ENCODE measurements around the gene MSI2.

Gene MSI2

GRCh38 chr17:57420734-57421717, 164.7 kb downstream of the MSI2 start:
- DNase-seq: peak; percentile 90 to 98

DNA sequence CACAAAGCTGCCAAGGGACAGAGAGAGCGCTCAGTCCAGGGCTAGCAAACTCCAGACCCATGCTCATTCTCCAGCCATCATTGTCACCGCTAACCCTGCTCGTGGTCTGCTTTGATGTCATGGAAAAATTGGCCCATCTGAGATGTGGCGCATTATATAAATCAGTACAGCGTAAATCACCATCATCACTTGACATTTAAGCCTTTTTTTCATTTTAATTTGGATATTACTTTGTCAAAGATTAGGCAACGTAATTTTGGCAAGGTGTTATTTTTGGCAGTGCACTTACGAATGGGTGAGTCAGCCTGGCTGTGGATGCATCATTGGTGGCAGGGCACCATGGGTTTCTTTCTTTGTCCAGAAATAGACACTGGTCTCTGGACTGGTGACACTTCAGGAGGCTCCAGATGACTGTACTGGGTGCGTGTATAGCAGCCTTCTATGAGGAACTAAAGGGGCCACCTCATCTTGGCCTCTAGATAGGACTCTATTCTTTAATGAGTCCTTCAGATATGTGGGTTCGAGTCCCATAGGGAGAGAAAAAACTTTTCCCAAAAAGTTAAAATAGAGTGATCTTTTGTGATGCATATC, 166.3 kb downstream of the MSI2 start:
- no peak for DNase-seq

DNA sequence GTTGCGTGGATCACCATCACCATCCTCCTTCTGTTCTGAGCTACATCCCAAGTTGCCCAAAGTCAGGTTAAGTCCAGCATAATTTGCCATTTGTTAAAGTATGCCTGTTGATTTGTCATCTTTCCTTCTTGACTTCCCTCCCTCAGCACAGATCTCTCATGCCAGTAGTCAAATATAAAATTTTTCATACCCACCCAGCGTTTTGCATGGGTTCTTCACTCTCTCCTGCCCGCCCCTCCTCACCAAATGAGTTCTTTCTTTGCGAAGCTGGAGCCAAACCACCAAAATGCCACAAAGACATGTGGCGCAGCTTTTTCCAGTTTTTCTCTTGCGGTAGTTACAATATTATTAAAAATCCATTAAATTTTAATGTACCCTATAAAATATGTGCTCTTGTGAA, 167.2 kb downstream of the MSI2 start:
- no peak for DNase-seq

DNA sequence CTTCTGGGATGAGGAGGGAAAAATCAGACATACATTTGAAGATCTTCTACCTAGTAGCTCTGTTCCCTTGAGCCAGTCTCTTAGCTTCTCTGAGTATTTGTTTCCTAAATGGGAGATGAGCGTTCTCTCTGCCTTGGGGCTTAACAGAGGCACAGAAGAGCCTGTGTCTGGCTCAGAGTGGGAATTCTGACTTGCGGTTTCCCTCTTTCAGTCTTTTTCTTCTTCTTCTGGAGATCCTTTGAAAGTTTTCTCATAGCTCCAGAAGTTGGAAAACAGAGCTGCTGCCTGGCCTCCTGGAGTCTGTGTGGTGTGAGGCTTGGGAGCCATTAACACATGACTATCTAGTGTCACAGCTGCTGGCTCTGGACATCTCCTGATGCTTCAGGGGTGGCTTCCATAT, 167.9 kb downstream of the MSI2 start:
- DNase-seq: no peak

GRCh38 chr17:57424777-57425188, 168.5 kb downstream of the MSI2 start:
- no peak for DNase-seq

- DNase-seq: peak; percentile 50 to 91
These were observed 169.1 kb downstream of the MSI2 start for GRCh38 chr17:57425431-57425830.

GRCh38 chr17:57425903-57426880, 169.9 kb downstream of the MSI2 start:
- no peak for DNase-seq

- DNase-seq: no peak
These were observed 173.6 kb downstream of the MSI2 start for GRCh38 chr17:57429966-57430365.

- DNase-seq: no peak
These were observed 175.1 kb downstream of the MSI2 start for GRCh38 chr17:57431415-57431814.

GRCh38 chr17:57432507-57433277, 176.4 kb downstream of the MSI2 start:
- DNase-seq: no peak

- DNase-seq: no peak
These were observed 177.1 kb downstream of the MSI2 start for GRCh38 chr17:57433452-57433851.

DNA sequence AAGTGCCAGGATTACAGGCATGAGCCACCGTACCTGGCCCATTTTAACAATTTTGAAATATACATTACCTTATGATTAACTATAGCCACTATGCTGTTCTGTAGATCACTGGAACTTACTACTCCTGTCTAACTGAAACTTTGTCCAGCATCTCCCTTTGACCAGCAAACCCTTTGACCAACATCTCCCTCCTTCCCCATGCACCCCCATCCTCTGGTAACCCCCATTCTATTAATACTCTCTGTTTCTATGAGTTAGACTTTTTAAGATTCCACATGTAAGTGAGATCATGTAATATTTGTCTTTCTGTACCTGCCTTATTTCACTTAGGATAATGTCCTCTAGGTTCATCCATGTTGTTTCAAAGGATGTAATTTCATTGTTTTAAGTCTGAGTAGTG, 178.0 kb downstream of the MSI2 start:
- DNase-seq: no peak

DNA sequence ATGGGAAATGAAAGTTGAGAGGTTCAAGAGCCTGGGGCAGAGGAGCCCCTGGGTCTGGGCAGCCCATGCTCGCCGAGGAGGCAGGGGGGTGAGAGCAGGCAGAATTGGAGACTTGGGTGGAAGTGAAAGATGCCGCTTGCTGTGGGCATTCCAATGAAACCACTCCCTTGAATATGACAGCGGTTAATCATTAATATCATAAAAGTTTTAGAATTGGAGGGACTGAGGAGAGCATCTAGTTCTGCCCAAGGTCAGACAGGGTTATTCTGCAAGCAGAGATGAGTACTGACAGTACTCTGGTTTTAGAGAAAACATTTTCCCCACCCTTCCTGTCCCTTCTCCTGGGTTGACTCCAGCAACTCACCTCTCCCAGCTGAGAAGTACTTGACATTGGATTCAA, 180.2 kb downstream of the MSI2 start:
- no peak for DNase-seq

- no peak for DNase-seq
These were observed 181.9 kb downstream of the MSI2 start for GRCh38 chr17:57438066-57438731.

DNA sequence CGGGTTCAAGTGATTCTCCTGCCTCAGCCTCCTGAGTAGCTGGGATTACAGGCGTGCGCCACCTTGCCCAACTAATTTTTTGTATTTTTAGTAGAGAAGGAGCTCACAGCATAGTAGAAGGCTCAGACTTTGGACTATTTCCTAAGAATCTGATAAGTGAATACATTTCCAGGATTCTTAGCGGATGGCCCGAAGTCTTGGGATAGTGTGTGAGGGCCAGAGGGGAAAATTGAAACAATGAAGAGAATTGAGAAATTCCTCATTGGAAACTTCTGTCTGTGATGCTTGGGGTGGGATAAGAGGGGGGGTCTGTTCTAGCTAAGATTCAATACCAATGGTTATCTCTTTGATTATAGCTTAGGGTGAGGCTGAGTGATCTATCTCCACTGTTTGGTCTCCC, 183.3 kb downstream of the MSI2 start:
- DNase-seq: no peak

GRCh38 chr17:57440522-57441269, 184.4 kb downstream of the MSI2 start:
- peak; percentile 50 to 60 for DNase-seq

GRCh38 chr17:57441270-57441600, 184.9 kb downstream of the MSI2 start:
- no peak for DNase-seq

DNA sequence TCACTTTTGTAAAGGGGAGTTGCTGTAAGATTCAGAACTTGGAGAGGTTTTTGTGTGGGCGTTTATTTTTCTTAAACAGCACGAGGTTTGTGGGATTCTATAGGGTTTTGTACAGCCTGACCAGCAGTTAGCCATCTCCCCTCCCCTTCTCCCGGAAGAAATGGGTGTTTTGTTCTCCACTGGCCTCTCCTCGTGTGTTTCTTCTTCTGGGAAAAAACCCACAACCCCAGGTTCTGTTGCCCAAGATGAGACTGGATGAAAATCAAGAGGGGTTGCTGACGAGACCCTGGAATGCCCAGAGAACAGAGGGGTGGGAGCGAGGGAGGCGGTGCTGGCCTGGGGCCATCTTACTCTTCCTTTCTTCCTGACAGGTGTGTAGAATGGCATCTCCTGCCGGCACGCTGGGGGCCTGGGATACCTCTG, 186.1 kb downstream of the MSI2 start:
- no peak for DNase-seq

DNA sequence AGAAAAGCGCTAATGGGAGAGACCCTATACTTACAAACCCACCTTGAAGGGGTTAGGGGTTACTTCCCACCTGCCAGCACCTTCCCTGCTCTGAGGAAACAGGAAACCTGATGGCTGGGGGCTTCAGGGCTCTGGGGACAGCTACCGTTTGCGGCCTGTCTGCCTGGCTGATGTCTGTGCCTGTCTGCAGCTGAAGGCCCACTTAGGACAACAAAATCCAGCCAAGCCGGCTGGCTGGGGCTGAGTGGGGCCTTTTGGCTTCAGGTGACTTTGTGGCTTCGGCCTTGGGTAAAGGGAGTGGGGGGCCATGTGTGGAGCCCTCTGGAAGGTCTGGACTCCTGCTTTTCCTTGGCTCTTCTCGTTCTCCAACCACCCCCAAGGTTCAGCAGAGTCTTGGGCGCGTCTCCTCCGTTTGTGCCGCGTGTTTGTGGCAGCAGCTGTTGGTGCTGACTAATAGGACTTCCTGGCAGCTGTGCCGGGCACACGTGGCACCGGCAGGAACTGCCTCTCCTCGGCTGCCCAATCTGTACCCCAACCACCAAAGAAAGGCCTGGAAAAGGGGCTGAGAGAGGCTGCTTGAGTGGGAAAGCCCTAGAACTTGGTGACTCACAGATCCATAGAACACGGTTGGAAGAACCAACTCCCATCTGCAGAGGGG, 186.7 kb downstream of the MSI2 start:
- DNase-seq: peak in 1 of 2 experiments; percentile 23

DNA sequence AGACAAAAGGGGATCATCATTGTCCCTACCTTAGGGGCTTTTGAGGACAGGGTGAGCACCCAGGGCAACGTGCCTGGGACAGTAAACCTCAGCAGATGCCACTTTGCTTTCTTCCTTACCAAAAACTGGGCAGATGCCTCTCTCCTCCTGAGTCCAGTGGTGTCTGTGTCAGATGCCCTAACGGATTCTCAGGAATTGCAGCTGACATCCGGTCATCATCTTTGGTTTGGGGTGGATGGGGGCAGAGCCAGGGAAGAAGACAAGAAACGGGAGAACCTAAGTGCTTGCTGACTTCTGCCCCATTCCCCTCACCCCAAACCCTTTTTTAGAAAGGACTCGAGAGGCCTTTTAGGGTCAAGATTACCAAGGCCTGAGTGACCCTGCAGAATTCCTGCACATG, 187.5 kb downstream of the MSI2 start:
- no peak for DNase-seq

Measured in NCI-H2081 (cell line).